Adrenal gland (tissue), 5 donors: ENCODE measurements around the gene CFAP92.

Experiments
- CTCF ChIP-seq, 6 experiments: fragments of 450-650 bp in 4 of 6; fragments of 200-600 bp in 2 of 6; sonication (generic) in 1 of 6; IDR thresholded peaks; 1 replicate in 5 of 6; 2 replicates in 1 of 6; pipeline versions ENCODE4 v1.5.1 to v1.8.0; 2016 to 2021; ENCODE audit warnings: antibody characterized with exemption in 6 of 6, mild to moderate bottlenecking in 2 of 6, moderate library complexity in 1 of 6
- POLR2A ChIP-seq, 2 donors: fragments of 450-650 bp; IDR thresholded peaks; one replicate each; pipeline ENCODE4 v1.6.1; 2017; ENCODE audit warnings: antibody characterized with exemption in 2 of 2, mild to moderate bottlenecking in 2 of 2, moderate library complexity in 1 of 2
- donor health status: DM: no; HTN: no; CAD: no.

- TF ChIP-seq CTCF (IDR thresholded peaks at IDR 0.05): no peak
- no peak for TF ChIP-seq POLR2A (IDR thresholded peaks at IDR 0.05)
Measured at GRCh38 chr3:129036222-129037092, 42.6 kb upstream of the CFAP92 start.
